ENCODE data around the gene CCDC190. TPM values are rescaled to one million over a fixed set of nuclear protein-coding genes. Genes with fewer than 3 reads are reported as not detected.
"Not testable (repeated sequence)": the region's sequence is repeated elsewhere in the genome, so short reads cannot be mapped to it uniquely, and the experiment has no call there.

CCDC190 gene
- total RNA-seq, 1 experiment from 2014 or later = 4.0 TPM

GRCh38 chr1:162832470-162832869 is 28.5 kb downstream of the CCDC190 start:
- no peak for DNase-seq (ENCODE audit: low read depth)

- DNase-seq (ENCODE audit: low read depth) = no peak
Observed at GRCh38 chr1:162829268-162829667, 31.7 kb downstream of the CCDC190 start.

- DNase-seq (ENCODE audit: low read depth) = peak; percentile 67
Observed at GRCh38 chr1:162823771-162824525, 37.0 kb downstream of the CCDC190 start.

GRCh38 chr1:162823231-162823630 is 37.7 kb downstream of the CCDC190 start:
- DNase-seq (ENCODE audit: low read depth) = peak; percentile 25

GRCh38 chr1:162822391-162823200 is 38.4 kb downstream of the CCDC190 start:
- DNase-seq (ENCODE audit: low read depth) = peak; percentile 42

- DNase-seq (ENCODE audit: low read depth) = not testable (repeated sequence)
Observed at GRCh38 chr1:162818666-162819065, 42.3 kb downstream of the CCDC190 start.

- not testable (repeated sequence) for DNase-seq (ENCODE audit: low read depth)
Observed at GRCh38 chr1:162818136-162818535, 42.8 kb downstream of the CCDC190 start.

- not testable (repeated sequence) for DNase-seq (ENCODE audit: low read depth)
Observed at GRCh38 chr1:162812357-162812756, 48.6 kb downstream of the CCDC190 start.

- not testable (repeated sequence) for DNase-seq (ENCODE audit: low read depth)
Observed at GRCh38 chr1:162807503-162807902, 53.5 kb downstream of the CCDC190 start.

Other genes with a start within 250 kb of the CCDC190 start
- 21.9 and 32.3 TPM in 2 replicates for gene DDR2, start 228.7 kb downstream of the CCDC190 start, total RNA-seq (2014; rRNA removed; shearing (Covaris generic))
- 45.5 and 57.2 TPM in 2 replicates for gene HSD17B7, start 70.5 kb downstream of the CCDC190 start, total RNA-seq (2014; rRNA removed; shearing (Covaris generic))
- gene RGS4, start 208.2 kb upstream of the CCDC190 start, total RNA-seq (2014; rRNA removed; shearing (Covaris generic)) = 80.4 and 84.8 TPM in 2 replicates